ENCODE measurements around the gene CFAP97D2. TPM values are rescaled to one million over a fixed set of nuclear protein-coding genes. Genes with fewer than 3 reads are reported as not detected.
"Not testable (repeated sequence)": the region's sequence is repeated elsewhere in the genome, so short reads cannot be mapped to it uniquely, and the experiment has no call there.

Gene CFAP97D2
- total RNA-seq, 2 donors from 2014 or later: not detected

DNA sequence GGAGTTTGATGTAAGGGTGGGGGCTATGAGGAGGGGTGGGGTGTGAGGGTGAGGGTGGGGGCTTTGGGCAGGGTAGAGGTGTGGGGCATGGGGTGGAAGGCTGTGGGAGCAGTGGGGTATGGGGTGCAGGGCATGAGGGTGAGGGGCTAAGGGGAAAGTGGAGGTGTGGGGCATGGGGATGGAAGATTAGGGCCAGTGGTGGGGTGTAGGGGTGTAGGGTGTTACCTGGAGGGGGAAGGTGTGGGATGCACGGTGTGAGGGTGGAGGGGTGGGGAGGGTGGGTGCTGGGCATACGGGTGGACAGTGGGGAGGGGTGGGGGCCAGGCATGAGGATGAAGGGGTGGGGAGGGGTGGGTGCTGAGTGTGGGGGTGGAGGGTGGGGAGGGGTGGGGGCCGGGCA, 23.7 kb upstream of the CFAP97D2 start:
- intact Hi-C loops (cut with DNase I, micrococcal nuclease): no loop called here
- ATAC-seq (no peak), DNase-seq (no peak)

DNA sequence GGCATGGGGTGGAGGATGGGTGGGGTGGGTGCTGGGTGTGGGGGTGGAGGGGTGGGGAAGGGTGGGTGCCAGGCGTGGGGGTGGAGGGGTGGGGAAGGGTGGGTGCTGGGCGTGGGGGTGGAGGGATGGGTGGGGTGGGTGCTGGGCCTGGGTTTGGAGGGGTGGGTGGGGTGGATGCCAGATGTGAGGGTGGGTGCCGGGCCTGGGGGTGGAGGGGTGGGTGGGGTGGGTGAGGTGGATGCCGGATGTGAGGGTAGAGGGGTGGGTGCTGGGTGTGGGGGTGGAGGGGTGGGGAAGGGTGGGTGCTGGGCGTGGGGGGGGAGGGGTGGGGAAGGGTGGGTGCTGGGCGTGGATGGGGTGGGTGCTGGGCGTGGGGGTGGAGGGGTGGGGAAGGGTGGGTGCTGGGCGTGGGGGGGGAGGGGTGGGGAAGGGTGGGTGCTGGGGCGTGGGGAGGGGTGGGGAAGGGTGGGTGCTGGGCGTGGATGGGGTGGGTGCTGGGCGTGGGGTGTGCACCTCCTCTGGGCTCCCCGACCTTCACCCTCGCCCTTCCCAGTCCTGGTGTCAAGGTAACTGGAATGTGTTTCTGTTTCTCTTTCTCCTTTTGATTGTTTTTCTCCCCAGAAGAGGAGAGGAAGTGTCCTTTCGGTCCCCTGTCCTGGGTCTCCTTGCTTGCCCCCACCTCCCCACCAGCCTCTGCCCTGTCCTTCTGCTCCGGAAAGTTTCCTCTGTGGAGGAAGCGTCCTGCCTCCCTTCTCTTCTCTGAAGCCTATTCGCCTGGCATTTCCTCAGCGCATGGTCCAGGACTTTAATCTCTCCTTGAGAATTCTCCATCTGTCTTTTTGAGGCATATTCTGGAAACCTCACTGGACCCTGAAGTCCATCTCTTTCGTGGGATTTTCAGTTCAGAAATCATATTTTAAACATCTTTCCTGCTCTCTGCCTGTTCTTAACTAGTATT, 22.9 kb upstream of the CFAP97D2 start:
- ATAC-seq (no peak), DNase-seq (no peak)
- intact Hi-C loops (cut with DNase I, micrococcal nuclease): no loop called here

DNA sequence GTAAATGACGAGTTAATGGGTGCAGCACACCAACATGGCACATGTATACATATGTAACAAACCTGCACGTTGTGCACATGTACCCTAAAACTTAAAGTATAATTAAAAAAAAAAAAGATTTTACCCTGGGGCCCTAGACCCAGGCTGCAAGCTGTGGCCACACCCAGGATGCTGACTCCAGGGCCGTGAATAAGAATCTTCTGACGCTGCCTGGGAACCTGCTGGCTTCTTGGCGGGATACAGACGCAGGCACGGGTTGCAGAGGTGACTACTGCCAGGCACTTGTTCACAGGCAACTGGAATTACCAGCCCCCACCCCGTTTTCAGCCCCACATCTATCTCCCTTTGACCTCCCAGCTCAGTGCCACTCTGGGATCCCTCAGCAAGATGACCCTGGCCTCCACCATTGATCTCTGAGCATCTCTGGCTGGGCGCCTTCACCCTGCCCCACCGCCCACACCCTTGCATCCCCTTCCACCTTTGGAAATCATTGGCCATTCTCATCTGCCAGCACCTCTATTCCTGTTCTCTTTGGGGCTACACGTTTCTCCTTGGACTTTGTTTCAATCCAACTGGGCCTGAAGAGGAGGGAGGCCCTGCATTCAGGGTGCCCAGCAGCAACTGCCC, 21.1 kb upstream of the CFAP97D2 start:
- DNase-seq (no peak), ATAC-seq (no peak)
- intact Hi-C loops (cut with DNase I, micrococcal nuclease): no loop called here

DNA sequence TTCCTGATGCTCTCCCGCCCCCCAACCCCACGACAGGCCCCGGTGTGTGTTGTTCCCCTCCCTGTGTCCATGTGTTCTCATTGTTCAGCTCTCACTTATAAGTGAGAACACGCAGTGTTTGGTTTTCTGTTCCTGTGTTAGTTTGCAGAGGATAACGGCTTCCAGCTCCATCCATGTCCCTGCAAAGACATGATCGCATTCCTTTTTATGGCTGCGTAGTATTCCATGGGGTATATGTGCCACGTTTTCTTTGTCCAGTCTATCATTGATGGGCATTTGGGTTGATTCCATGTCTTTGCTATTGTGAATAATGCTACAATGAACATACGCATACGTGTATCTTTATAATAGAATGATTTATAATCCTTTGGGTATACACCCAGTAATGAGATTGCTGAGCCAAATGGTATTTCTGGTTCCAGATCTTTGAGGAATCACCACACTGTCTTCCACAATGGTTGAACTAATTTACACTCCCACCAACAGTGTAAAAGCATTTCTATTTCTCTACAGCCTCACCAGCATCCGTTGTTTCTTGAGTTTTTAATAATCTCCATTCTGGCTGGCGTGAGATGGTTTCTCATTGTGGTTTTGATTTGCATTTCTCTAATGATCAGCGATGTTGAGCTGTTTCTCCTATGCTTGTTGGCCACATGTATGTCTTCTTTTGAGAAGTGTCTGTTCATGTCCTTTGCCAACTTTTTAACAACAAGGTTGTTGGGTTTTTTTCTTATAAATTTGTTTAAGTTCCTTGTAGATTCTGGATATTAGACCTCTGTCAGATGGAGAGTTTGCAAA, 20.0 kb upstream of the CFAP97D2 start:
- intact Hi-C loops (cut with DNase I, micrococcal nuclease); ATAC-seq; DNase-seq: not testable (repeated sequence)

DNA sequence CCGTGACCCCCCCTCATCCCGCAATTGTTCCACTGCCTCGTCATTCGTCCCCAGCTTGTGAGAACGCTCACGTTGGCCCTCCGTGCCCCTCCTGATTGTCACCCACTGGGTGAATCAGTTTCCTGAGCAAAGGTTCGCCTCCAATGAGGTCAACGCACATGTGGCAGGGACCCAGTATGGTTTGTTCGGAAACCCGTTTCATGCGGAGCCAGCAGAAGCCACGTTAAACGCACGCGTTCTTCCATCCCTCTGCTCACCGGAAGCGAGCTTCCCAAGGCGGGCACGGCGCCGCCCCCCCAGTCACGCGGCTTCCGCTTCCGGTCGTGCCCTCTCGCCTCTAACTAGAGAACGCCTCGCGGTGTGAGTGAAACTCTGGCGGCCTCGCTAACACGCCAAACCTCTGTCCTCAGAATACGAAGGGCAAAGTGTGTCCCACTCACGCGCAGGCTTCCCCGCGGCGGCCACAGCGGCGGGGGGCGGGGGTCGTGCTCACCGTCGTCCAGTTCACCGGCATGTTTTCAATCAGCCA, 18.0 kb upstream of the CFAP97D2 start:
- DNase-seq: no peak
- no peak for ATAC-seq
- intact Hi-C loops (cut with DNase I, micrococcal nuclease): no loop called here

DNA sequence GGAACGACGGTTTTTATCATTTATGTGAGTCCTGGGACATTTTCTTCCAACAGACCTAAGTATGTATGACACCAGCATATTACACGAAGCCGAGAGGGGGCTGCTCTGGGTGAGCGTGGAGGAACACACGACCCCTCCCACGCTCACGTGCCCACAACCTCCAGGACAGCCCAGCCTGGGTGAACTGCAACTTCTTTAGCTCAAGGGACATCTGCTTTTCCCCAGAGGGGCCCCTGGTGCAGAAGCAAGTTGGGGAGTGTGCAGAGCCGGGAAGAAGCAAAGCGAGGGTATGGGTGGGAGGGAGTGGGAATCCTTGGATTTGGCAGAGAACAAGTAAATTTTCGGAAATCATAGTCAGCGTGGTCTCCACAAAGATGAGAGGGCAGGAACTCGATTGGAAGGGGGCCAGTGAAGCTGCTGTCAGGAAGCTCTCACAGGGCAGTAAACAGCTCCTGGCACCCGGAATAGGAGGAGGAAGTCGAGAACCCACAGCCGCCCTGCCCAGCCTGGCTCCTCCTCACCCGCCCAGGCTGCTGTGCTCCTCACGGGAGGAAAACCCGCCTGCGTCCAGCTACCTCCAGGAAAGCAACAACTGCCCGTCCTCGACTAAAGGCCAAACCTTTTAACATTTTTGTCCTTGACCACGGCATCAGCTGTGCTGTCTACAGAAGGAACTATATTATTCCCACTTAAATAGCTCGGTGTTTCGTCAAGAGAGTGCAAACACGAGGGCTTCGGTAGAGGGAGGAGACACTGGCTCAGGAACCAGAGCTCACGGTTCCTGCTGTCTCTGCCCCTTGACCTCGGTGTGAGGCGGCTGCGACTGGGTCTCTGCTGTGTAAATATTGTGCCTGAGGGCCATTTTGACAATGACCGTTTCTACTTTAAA, 17.2 kb upstream of the CFAP97D2 start:
- DNase-seq (peak; percentile 80 to 86), ATAC-seq (peak; percentile 98)
- intact Hi-C loops (cut with DNase I, micrococcal nuclease): no loop called here

DNA sequence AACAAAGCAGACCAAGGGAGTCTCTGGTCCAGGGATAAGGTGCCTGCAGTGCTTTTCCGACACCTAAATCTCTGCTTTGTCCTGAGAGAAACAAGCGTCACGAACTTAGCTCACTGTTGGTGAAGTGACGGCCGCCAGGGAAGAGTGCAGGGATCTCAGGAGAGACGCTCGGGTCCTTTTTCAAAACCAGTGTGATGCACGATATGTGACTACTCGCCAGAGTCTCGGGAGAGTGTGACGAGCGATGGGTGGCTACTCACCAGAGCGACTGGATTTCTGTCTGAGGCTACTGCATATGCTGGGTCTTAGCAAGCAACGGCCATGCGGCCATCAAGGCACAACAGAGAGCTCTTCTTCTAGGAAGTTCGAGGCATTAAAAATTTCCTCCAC, 16.5 kb upstream of the CFAP97D2 start:
- ATAC-seq: no peak
- intact Hi-C loops (cut with DNase I, micrococcal nuclease): no loop called here
- no peak for DNase-seq

DNA sequence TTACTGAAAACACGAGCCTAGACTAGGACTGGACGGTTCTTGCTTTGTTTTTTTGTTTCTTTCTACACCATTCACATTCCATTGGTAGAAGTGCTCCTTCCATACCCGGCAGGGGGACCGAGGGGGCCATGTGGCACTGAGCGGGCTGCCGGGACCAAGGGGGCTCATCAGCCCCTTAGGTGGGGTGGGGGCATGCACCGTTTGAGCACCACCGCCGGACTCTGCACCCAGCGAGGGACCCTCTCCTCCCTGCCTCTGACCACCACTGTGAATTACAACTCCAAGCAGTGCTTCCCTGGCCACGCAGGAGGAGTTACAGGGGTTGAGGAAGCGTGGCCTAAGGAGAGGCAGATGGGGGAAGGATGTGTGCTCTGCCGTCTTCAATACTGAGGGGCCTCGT, 15.0 kb upstream of the CFAP97D2 start:
- intact Hi-C loops (cut with DNase I, micrococcal nuclease): no loop called here
- no peak for DNase-seq
- ATAC-seq: no peak

DNA sequence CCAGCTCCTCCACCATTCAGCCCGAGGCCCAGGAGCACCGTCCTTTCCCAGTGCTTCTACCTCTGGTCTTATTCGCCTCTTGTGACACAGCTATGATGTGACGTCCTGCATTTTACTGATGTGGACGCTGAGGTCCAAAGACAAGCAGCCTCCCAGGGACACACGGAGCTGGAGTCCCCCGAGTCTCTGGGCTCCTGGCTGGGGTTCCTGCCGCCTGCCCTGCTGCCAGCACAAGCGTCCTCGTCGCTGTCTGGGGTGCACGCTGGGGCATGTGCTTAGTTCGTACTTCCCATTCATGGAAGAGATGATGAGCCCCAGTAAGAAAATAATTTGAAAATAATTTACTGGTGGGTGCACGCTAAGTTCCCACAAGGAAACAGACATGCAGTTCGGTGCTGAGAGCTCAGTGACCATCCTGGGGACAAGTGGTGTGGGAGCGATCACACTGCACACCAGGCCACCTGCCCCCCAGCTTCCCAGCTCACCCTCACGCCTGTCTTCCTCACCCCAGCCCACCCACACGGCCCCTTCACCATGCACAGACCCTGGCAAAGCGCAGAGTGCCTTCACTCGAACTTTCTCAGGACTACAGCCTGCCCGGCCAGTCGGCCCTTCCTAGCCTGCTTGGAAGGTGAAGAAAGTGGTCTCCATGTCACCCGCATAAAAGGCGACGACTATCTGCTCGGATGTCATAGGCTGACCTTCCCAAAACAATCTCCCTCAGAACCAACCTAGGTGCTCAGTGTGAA, 14.2 kb upstream of the CFAP97D2 start:
- no peak for ATAC-seq
- intact Hi-C loops (cut with DNase I, micrococcal nuclease): no loop called here
- DNase-seq: no peak

DNA sequence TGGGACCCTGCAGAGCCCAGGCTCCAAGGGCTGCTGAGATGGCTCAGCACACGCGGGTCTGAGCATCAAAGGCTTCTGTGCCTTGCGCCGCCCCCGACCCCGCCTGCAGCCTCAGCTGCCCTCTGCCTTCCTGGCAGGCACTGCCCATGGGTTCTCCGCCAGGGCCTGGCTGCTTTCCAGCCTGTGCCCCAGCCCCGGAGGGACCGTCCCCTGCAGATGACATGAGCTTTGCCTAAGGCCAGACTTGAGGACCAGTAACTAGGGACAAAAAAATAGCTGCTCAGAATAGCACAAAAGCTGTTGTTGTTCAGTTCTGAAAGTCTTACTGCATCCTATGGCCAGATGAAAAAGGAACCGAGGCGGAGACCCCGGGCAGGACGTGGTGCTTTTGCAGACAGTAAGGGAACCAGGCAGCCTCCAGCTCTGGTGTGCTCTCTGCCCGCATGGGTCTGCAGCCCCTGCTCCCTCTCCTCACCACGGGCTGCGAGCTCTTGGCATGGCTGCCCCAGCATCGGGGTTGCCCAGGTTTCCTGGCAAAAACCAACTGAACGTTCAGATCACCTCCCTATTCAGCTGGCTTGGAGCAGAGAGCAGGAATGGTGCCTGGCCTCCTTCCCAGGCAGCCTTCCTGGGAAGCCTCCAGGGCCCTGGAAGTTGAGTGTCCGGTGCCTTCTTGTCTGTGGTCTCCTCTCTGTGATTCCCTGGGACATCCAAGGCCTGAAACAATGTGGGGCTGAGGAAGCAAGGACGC, 12.5 kb upstream of the CFAP97D2 start:
- ATAC-seq (no peak), DNase-seq (no peak)
- intact Hi-C loops (cut with DNase I, micrococcal nuclease): no loop called here

DNA sequence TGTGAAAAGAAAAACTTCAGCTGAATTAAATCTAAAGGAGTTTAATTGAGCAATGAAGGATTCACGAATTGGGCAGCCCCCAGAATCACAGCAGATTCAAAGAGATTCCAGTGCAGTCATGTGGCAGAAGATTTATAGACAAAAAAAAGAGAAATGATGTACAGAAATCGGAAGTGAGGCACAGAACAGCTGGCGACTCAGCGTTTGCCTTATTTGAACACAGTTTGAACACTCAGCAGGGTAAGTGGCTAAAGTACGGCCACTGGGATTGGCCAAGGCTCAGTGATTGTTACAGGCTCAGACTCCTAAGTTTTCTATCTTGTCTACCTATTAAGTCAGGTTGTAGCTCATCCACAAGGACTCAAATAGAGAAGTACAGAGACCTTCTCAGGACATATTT, 11.6 kb upstream of the CFAP97D2 start:
- DNase-seq: no peak
- intact Hi-C loops (cut with DNase I, micrococcal nuclease): no loop called here
- no peak for ATAC-seq

DNA sequence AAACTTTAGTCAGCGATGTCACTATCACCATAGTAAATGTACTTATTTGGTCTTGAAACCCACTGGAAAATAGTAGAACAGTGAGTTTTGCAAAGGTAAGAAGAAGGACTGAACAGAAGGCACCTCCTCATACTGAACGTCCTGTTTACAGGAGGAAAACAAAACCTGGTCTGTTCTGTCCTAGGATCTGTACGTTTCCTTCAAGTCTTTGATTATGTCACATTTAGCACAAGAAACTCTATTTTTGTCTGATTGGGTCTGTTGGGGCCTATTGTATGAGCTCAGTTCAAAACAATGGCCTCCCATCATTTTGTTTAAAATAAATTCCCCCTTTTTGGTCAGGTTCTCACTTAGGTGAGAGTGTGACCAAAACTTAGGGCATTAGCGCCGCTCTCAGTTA, 11.2 kb upstream of the CFAP97D2 start:
- DNase-seq: no peak
- intact Hi-C loops (cut with DNase I, micrococcal nuclease): no loop called here

DNA sequence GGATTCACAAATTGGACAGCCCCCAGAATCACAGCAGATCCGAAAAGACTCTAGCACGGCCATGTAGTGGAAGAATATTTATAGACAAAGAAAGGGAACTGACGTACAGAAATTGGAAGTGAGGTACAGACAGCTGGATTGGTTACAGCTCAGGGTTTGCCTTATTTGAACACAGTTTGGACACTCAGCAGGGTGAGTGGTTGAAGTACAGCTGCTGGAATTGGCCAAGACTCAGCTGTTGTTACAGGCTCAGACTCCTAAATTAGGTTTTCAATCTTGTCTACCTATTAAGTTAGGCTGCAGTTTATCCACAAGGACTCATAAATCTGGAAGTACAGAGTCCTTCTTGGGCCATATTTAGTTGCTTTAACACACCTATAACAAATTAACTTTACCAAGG, 5.8 kb upstream of the CFAP97D2 start:
- ATAC-seq (no peak), DNase-seq (no peak)
- intact Hi-C loops (cut with DNase I, micrococcal nuclease): no loop called here

More for the DNA sequence above, 11.2 kb upstream of the CFAP97D2 start:
- ATAC-seq: no peak

DNA sequence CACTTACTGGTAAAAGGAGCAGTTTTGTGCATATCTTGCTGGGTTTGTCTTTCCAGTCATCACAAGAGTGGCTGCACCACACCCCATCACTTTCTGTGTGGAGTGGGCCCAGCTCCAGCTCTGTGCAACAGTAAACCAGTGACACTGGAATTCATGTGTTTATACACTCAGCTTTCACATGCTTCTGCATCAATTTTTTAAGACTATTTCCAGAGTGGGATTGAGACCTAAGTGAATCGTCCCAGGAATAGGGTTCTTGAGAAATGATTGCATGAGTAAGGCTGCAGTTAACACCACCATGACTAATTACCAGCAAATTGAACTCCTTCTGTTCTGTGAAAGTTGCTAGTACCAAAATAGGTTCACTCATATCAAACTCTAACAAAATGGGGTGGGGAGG, 5.3 kb upstream of the CFAP97D2 start:
- ATAC-seq (no peak), DNase-seq (no peak)
- intact Hi-C loops (cut with DNase I, micrococcal nuclease): no loop called here

DNA sequence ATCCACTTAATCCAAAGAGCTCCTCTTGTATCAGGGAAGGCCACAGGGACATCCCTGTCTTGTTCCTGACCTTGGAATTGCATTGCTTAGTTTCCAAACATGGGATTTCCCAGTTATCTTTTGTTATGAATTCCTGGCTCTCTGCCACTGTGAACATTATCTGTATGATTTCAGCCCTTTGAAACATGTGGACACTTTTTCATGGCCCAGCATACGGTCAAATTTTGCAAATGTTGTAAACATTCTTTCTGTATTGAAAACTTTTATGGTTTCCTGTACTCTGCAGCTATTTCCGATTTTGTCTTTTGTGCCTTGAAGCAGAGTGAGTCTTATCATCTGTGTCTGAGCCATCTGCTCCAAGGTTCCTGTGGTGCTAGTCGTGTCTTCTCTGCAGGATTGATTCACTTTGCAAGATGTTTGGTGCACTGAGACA, 4.5 kb upstream of the CFAP97D2 start:
- intact Hi-C loops (cut with DNase I, micrococcal nuclease): no loop called here
- no peak for ATAC-seq
- DNase-seq: no peak

DNA sequence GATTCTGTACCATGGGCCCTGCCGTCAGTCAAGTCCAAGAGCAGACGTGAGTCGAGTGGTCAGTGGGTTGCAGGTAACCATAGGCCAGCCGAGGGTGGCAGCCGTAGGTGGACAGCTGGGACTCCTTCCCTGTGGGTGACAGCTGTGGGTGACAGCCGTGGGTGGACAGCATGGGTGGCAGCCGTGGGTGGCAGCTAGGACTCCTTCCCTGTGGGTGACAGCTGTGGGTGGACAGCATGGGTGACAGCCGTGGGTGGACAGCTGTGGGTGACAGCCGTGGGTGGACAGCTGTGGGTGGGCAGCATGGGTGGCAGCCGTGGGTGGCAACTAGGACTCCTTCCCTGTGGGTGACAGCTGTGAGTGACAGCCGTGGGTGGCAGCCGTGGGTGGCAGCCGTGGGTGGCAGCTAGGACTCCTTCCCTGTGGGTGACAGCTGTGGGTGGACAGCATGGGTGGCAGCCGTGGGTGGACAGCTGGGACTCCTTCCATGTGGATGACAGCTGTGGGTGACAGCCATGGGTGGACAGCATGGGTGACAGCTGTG, 2.6 kb upstream of the CFAP97D2 start:
- DNase-seq; intact Hi-C loops (cut with DNase I, micrococcal nuclease); ATAC-seq: not testable (repeated sequence)
